K562 (cell line): Measurements from ENCODE around the gene DCLK1. TPM values are rescaled to one million over a fixed set of nuclear protein-coding genes. Genes with fewer than 3 reads are reported as not detected.

ENCODE experiments used
- ATAC-seq: fragments of 200-7000 bp; cut with Tn5 transposase; 3 replicates; pipeline ENCODE4 v1.9.1; 2020; ENCODE audit warnings: moderate library complexity
- BruUV-seq: library from RNA; stranded (reverse); fragments of 400-500 nt; replicated peaks from 2 replicates; lab custom pipeline; 2021; lab: Mats Ljungman, UMichigan
- CTCF ChIA-PET: fragments of 300-600 bp; formaldehyde crosslinking; extraction: SDS; loops from one replicate; lab custom pipeline; 2021; ENCODE audit warnings: low intra/inter-chr PET ratio; lab: Yijun Ruan, JAX
- POLR2A ChIA-PET: fragments of 300-600, 350-650 bp; sonication (Branson Sonifier 250); formaldehyde crosslinking; extraction: SDS; loops from one replicate; lab custom pipeline; 2021; ENCODE audit warnings: antibody characterized with exemption, inconsistent platforms; lab: Yijun Ruan, JAX
- DNase-seq, 4 experiments: peaks; one replicate each; pipeline versions ENCODE4 v3.0.0 to v3.0.0-alpha.2; 2011 to 2018; ENCODE audit warnings: low spot score in 3 of 4, mixed read lengths in 3 of 4; ENCODE audit errors: extremely low read depth in 1 of 4
- FAIRE-seq: peaks from 2 replicates; lab custom pipeline; 2011; peaks lifted over from hg19 to GRCh38; lab: Jason Lieb, UNC
- H2AFZ ChIP-seq: 2 replicates; pipeline ENCODE4 v1.6.0; 2011; ENCODE audit warnings: low read depth, low read length, control low read depth, inconsistent platforms
- H3K27ac ChIP-seq: fragments of 200-600 bp; 3 replicates; pipeline ENCODE4 v1.8.0; 2011; ENCODE audit warnings: low read depth, mild to moderate bottlenecking, control low read depth, inconsistent platforms, low read length, moderate library complexity, mixed read lengths; ENCODE audit errors: extremely low read depth
- H3K27me3 ChIP-seq, 2 experiments: fragments of 300-600 bp in 1 of 2; 2 replicates in 1 of 2; 3 replicates in 1 of 2; pipeline versions ENCODE4 v1.6.0 to v1.8.0; 2011; ENCODE audit warnings: inconsistent platforms in 2 of 2, low read length in 2 of 2, mild to moderate bottlenecking in 1 of 2, mixed read lengths in 1 of 2, moderate library complexity in 1 of 2; ENCODE audit not compliant: control insufficient read depth in 2 of 2, insufficient read depth in 2 of 2
- H3K36me3 ChIP-seq: fragments of 300-600 bp; 3 replicates; pipeline ENCODE4 v1.8.0; 2011; ENCODE audit warnings: mild to moderate bottlenecking, low read length, inconsistent platforms; ENCODE audit not compliant: control insufficient read depth, insufficient read depth
- H3K4me1 ChIP-seq, 2 experiments: fragments of 200-600 bp in 1 of 2; replicated peaks in 1 of 2; 2 replicates in 1 of 2; 3 replicates in 1 of 2; pipeline versions ENCODE4 v1.5.1 to v1.8.0; 2011; ENCODE audit warnings: inconsistent platforms in 2 of 2, low read length in 2 of 2, mild to moderate bottlenecking in 1 of 2, mixed read lengths in 1 of 2, moderate library complexity in 1 of 2; ENCODE audit not compliant: control insufficient read depth in 2 of 2, insufficient read depth in 2 of 2
- H3K4me2 ChIP-seq: 2 replicates; pipeline ENCODE4 v1.6.1; 2011; ENCODE audit warnings: low read length, control low read depth, inconsistent platforms, mixed read lengths; ENCODE audit not compliant: insufficient read depth
- H3K4me3 ChIP-seq: fragments of 200-600 bp; sonication (generic), shearing (Covaris generic); 2 replicates; pipeline ENCODE4 v1.5.1; 2016; ENCODE audit warnings: control low read depth, inconsistent platforms
- H3K79me2 ChIP-seq: fragments of 200-600 bp; 3 replicates; pipeline ENCODE4 v1.8.0; 2011; ENCODE audit warnings: low read length, inconsistent platforms; ENCODE audit not compliant: control insufficient read depth, insufficient read depth
- H3K9ac ChIP-seq, 2 experiments: 2 replicates each; pipeline versions ENCODE4 v1.6.0 to v1.6.1; 2011; ENCODE audit warnings: low read depth in 2 of 2, low read length in 2 of 2, control low read depth in 1 of 2, inconsistent platforms in 1 of 2, mild to moderate bottlenecking in 1 of 2, mixed read lengths in 1 of 2; ENCODE audit not compliant: insufficient read depth in 1 of 2
- H3K9me1 ChIP-seq: one replicate; pipeline ENCODE4 v1.6.0; 2011; ENCODE audit warnings: inconsistent platforms, mild to moderate bottlenecking, low read length, moderate library complexity; ENCODE audit not compliant: control insufficient read depth, insufficient read depth
- H3K9me3 ChIP-seq: replicated peaks from 2 replicates; pipeline ENCODE4 v1.5.1; 2011; ENCODE audit warnings: low read depth, low read length, inconsistent platforms; ENCODE audit not compliant: control insufficient read depth, insufficient read depth
- H4K20me1 ChIP-seq: replicated peaks from 2 replicates; pipeline ENCODE4 v1.6.1; 2011; ENCODE audit warnings: low read length, inconsistent platforms, mixed read lengths; ENCODE audit not compliant: control insufficient read depth, insufficient read depth
- ARID1B ChIP-seq: fragments of 450-650 bp; IDR thresholded peaks from 2 replicates; pipeline ENCODE4 v1.6.1; 2016; ENCODE audit warnings: antibody characterized with exemption, mild to moderate bottlenecking, inconsistent platforms
- EGR1 ChIP-seq: fragments of 450-650 bp; conservative IDR thresholded peaks from 2 replicates; pipeline ENCODE4 v1.6.1; 2017; ENCODE audit warnings: mild to moderate bottlenecking
- KDM2B ChIP-seq: fragments of 250-450 bp; sonication (Bioruptor Pico); IDR thresholded peaks from 2 replicates; pipeline ENCODE4 v1.8.0; 2021; ENCODE audit warnings: mild to moderate bottlenecking, moderate library complexity
- LEF1 ChIP-seq: fragments of 450-650 bp; IDR thresholded peaks from 2 replicates; pipeline ENCODE4 v1.6.1; 2016; ENCODE audit warnings: mild to moderate bottlenecking
- MTA2 ChIP-seq: fragments of 450-650 bp; IDR thresholded peaks from 2 replicates; pipeline ENCODE4 v1.6.1; 2016; ENCODE audit warnings: low read depth
- NFATC3 ChIP-seq: fragments of 450-650 bp; IDR thresholded peaks from 2 replicates; pipeline ENCODE4 v1.6.1; 2017; ENCODE audit warnings: mild to moderate bottlenecking
- NFE2 ChIP-seq: IDR thresholded peaks from 2 replicates; pipeline ENCODE4 v1.6.1; 2014; ENCODE audit warnings: antibody characterized with exemption, low read depth
- SMARCA5 ChIP-seq: fragments of 450-650 bp; IDR thresholded peaks from 2 replicates; pipeline ENCODE4 v1.6.1; 2016
- ZNF23 ChIP-seq: fragments of 250-450 bp; sonication (Bioruptor Pico); IDR thresholded peaks from 2 replicates; pipeline ENCODE4 v1.4.0; 2020; ENCODE audit warnings: mild to moderate bottlenecking
- ZNF3 ChIP-seq: fragments of 250-450 bp; sonication (Bioruptor Pico); IDR thresholded peaks from 2 replicates; pipeline ENCODE4 v1.5.0; 2021; ENCODE audit warnings: mild to moderate bottlenecking, moderate library complexity
- ZNF384 ChIP-seq: IDR thresholded peaks from 2 replicates; pipeline ENCODE4 v1.6.1; 2012; ENCODE audit warnings: low read depth, low read length, improper control_type of control experiment
- ZNF511 ChIP-seq: sonication (generic); formaldehyde crosslinking; IDR thresholded peaks from 2 replicates; pipeline ENCODE4 v1.8.0; 2022; ENCODE audit warnings: mild to moderate bottlenecking, missing genetic modification reagents
- ZNF584 ChIP-seq: fragments of 200-800 bp; sonication (Bioruptor generic); IDR thresholded peaks from 2 replicates; pipeline ENCODE4 v1.6.1; 2016; ENCODE audit warnings: low read depth, mild to moderate bottlenecking, missing genetic modification characterization, missing compliant biosample characterization
- WGBS: fragments of 100-300 bp; shearing (Covaris generic); methylation state at CpG from one replicate; pipeline ENCODE4 v1.1.6; 2016; ENCODE audit warnings: low coverage, mixed read lengths; ENCODE audit not compliant: insufficient coverage; ENCODE audit errors: missing lambda C conversion rate; 5-methylcytosine and 5-hydroxymethylcytosine counted together
- in situ Hi-C: fragments of 300-500 bp; cut with MboI; formaldehyde crosslinking; loops from 4 replicates; pipeline ENCODE4 v1.15.0; 2018; ENCODE audit warnings: inconsistent platforms, mixed read lengths
- intact Hi-C: fragments of 100-400 bp; cut with micrococcal nuclease; formaldehyde crosslinking; loops from 2 replicates; pipeline ENCODE4 v1.14.2; 2022
- polyA plus RNA-seq, 8 experiments: library from polyadenylated mRNA; depleted of rRNA in 4 of 8; stranded (reverse) in 5 of 8; unstranded in 3 of 8; fragments of >200 nt; fragmentation: Nextera tagmentation in 2 of 8; fragmentation: Illumina TruSeq in 1 of 8; extraction: Ambion mirVana in 2 of 8; extraction: Trizol in 1 of 8; gene quantifications; 2 replicates each; pipeline versions ENCODE4 v1.2.1 to v1.2.3, GENCODE V29; 2011 to 2014; ENCODE audit warnings: inconsistent platforms in 1 of 8, missing spikeins in 1 of 8
- total RNA-seq, 7 experiments: library from RNA; depleted of rRNA in 6 of 7; stranded (reverse); fragments of >200 nt in 6 of 7; fragmentation: Illumina TruSeq in 2 of 7; extraction: Trizol in 2 of 7; gene quantifications; 2 replicates each; pipeline versions ENCODE4 v1.2.1 to v1.2.3, GENCODE V29; 2011 to 2021; ENCODE audit warnings: low replicate concordance in 1 of 7
- TF ChIP-seq, protein P1 (sequence below), 2 experiments: fragments of 200-800 bp in 1 of 2; sonication (Bioruptor generic) in 1 of 2; sonication (generic) in 1 of 2; formaldehyde crosslinking in 1 of 2; IDR thresholded peaks in 1 of 2; conservative IDR thresholded peaks in 1 of 2; 2 replicates each; pipeline versions ENCODE4 v1.5.0 to v1.6.1; 2016 to 2020; ENCODE audit warnings: missing compliant biosample characterization in 1 of 2, missing genetic modification characterization in 1 of 2, missing genetic modification reagents in 1 of 2
- TF ChIP-seq, protein P2 (sequence below): fragments of 450-650 bp; IDR thresholded peaks from 2 replicates; pipeline ENCODE4 v1.6.1; 2014; ENCODE audit warnings: low read depth, mild to moderate bottlenecking, moderate library complexity, borderline replicate concordance
- TF ChIP-seq, protein P3 (sequence below): fragments of 250-450 bp; sonication (Bioruptor Pico); IDR thresholded peaks from 2 replicates; pipeline ENCODE4 v1.5.1; 2021; ENCODE audit warnings: mild to moderate bottlenecking

Gene DCLK1
- total and polyA plus RNA-seq, 9 of the 15 experiments (the other 6 are each of a cell fraction or from before 2014, with no cell fraction given): 0.07 TPM; not detected in 8

DNA sequence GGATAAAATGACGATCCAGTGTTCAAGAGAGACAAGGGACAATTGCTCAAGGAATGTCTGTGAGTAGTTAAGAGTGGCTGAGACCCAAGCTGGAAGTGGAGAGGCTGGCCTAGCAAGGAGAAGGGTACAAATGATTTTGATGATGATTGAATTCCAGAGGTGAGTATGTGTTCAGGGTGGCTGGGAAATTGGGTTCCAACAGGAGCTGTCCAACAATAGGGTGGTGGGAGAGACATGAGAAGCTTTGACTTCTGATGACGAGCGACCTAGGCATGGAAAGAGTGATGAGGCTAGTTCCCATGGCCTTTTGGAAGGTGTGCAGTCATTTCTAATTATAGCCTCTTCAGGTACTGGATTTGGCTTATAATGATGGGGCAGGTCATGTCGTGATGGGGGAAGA, 29.1 kb upstream of the DCLK1 start:
- no peak overlapping the region for H3K9ac ChIP-seq
- intact Hi-C loops (no loop called here), in situ Hi-C loops (no loop called here)
- no peak overlapping the region for H2AFZ ChIP-seq
- ChIA-PET POLR2A (no interaction called here), CTCF (no interaction called here)
- H3K4me3 ChIP-seq: no peak overlapping the region
- no peak for ATAC-seq
- WGBS: 0% methylated on average over 4 of the region's 4 CpGs
- no peaks in the 10 kb centered on the region for H3K27me3 ChIP-seq
- no peak for FAIRE-seq
- no peaks in the 10 kb centered on the region for H3K9me1 ChIP-seq
- no peaks in the 10 kb centered on the region for H4K20me1 ChIP-seq
- no peak for DNase-seq
- no peaks in the 10 kb centered on the region for H3K9me3 ChIP-seq
- no TSS peak for BruUV-seq
- H3K4me1 ChIP-seq: no peaks in the 10 kb centered on the region
- H3K27ac ChIP-seq: no peak overlapping the region
- H3K36me3 ChIP-seq: no peaks in the 10 kb centered on the region
- H3K79me2 ChIP-seq: no peaks in the 10 kb centered on the region
- no peak overlapping the region for H3K4me2 ChIP-seq
- TF ChIP-seq, protein P1, sequence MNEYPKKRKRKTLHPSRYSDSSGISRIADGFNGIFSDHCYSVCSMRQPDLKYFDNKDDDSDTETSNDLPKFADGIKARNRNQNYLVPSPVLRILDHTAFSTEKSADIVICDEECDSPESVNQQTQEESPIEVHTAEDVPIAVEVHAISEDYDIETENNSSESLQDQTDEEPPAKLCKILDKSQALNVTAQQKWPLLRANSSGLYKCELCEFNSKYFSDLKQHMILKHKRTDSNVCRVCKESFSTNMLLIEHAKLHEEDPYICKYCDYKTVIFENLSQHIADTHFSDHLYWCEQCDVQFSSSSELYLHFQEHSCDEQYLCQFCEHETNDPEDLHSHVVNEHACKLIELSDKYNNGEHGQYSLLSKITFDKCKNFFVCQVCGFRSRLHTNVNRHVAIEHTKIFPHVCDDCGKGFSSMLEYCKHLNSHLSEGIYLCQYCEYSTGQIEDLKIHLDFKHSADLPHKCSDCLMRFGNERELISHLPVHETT (CRISPR knock-in tag; conservative IDR thresholded peaks at IDR 0.05 in 1 of 2, IDR thresholded peaks at IDR 0.05 in 1 of 2): no peak
- TF ChIP-seq, protein P2, sequence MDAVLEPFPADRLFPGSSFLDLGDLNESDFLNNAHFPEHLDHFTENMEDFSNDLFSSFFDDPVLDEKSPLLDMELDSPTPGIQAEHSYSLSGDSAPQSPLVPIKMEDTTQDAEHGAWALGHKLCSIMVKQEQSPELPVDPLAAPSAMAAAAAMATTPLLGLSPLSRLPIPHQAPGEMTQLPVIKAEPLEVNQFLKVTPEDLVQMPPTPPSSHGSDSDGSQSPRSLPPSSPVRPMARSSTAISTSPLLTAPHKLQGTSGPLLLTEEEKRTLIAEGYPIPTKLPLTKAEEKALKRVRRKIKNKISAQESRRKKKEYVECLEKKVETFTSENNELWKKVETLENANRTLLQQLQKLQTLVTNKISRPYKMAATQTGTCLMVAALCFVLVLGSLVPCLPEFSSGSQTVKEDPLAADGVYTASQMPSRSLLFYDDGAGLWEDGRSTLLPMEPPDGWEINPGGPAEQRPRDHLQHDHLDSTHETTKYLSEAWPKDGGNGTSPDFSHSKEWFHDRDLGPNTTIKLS: no peak
- TF ChIP-seq LEF1 (no peak), KDM2B (CRISPR knock-in tag) (no peak), ZNF584 (CRISPR knock-in tag) (no peak), ZNF511 (CRISPR knock-in tag) (no peak), EGR1 (no peak), MTA2 (no peak), ZNF23 (CRISPR knock-in tag) (no peak), ZNF3 (CRISPR knock-in tag) (no peak), NFATC3 (no peak), NFE2 (no peak), SMARCA5 (no peak), ARID1B (no peak), ZNF384 (no peak)
- TF ChIP-seq, protein P3, sequence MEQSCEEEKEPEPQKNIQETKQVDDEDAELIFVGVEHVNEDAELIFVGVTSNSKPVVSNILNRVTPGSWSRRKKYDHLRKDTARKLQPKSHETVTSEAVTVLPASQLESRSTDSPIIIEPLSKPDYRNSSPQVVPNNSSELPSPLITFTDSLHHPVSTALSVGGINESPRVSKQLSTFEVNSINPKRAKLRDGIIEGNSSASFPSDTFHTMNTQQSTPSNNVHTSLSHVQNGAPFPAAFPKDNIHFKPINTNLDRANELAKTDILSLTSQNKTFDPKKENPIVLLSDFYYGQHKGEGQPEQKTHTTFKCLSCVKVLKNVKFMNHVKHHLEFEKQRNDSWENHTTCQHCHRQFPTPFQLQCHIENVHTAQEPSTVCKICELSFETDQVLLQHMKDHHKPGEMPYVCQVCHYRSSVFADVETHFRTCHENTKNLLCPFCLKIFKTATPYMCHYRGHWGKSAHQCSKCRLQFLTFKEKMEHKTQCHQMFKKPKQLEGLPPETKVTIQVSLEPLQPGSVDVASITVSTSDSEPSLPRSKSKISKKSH (CRISPR knock-in tag): no peak
